GM06990 (cell line): ENCODE results near the gene AGXT.

Source experiments
- DNase-seq: peaks from one replicate; pipeline ENCODE4 v3.0.0-alpha.2; 2011; ENCODE audit not compliant: insufficient read length; ENCODE audit errors: extremely low read depth
- H3K27me3 ChIP-seq: replicated peaks from 2 replicates; pipeline ENCODE4 v1.6.0; 2011; ENCODE audit warnings: low read length; ENCODE audit not compliant: control insufficient read depth, insufficient read depth
- H3K36me3 ChIP-seq: 2 replicates; pipeline ENCODE4 v1.5.1; 2011; ENCODE audit warnings: low read length; ENCODE audit not compliant: control insufficient read depth, insufficient read depth
- H3K4me3 ChIP-seq: replicated peaks from 2 replicates; pipeline ENCODE4 v1.5.1; 2011; ENCODE audit warnings: low read depth, mild to moderate bottlenecking, control low read depth, low read length
- TF ChIP-seq, protein P1 (sequence below): IDR thresholded peaks from 2 replicates; pipeline ENCODE4 v1.5.1; 2011; ENCODE audit warnings: low read length, control low read depth, mild to moderate bottlenecking, inconsistent platforms; ENCODE audit not compliant: insufficient read depth, poor library complexity, severe bottlenecking

The AGXT gene

DNA sequence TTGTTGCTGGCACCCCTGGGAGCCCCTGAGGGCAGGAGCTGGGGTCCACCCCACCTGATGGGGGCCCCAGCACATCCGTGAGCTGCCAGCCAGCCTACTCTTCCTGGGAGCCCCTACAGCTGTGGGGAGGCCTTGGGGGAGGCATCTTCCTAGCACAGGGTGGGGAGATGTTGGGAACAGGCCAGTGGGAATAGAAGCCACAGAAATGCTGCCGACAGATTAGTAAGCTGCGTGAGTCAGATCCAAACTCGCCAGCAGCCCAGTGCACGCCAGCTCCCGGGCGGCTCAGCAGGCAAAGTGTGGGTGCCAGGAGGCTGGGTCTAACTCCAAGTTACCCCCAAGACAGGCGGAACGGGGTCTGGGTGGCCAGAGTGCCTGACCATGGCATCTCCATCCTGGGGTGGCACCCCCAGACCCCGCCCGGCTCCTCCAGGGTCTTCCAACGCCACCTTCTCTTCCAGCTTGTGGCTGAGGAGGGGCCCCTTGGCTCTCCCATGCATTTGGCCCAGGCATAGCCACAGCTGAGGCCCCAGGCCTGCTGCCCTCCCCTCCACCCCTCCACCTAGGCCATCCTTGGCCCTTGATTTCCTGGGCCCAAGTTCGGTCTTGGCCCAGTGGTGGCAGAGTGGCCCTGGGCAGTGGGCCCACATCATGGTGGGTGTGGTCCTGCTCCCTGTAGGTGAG is 52.8 kb downstream of the AGXT start:
- no peaks in the 10 kb centered on the region for H3K36me3 ChIP-seq
- TF ChIP-seq, protein P1, sequence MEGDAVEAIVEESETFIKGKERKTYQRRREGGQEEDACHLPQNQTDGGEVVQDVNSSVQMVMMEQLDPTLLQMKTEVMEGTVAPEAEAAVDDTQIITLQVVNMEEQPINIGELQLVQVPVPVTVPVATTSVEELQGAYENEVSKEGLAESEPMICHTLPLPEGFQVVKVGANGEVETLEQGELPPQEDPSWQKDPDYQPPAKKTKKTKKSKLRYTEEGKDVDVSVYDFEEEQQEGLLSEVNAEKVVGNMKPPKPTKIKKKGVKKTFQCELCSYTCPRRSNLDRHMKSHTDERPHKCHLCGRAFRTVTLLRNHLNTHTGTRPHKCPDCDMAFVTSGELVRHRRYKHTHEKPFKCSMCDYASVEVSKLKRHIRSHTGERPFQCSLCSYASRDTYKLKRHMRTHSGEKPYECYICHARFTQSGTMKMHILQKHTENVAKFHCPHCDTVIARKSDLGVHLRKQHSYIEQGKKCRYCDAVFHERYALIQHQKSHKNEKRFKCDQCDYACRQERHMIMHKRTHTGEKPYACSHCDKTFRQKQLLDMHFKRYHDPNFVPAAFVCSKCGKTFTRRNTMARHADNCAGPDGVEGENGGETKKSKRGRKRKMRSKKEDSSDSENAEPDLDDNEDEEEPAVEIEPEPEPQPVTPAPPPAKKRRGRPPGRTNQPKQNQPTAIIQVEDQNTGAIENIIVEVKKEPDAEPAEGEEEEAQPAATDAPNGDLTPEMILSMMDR = no peak
- H3K4me3 ChIP-seq = no peak overlapping the region
- no peak for DNase-seq
- H3K27me3 ChIP-seq = no peaks in the 10 kb centered on the region

DNA sequence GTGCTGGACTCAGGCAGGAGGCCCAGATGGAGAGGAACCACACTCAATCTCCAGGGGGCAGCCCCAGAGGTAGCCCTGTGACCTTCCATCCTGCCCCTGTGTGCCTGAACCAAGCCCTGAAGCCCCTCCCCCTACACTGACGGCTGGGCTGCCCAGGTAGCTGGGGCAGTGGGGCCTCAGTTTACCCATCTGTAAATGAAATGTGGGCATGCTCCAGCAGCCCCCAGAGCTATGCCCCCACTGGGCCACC is 53.3 kb downstream of the AGXT start:
- no peaks in the 10 kb centered on the region for H3K27me3 ChIP-seq
- DNase-seq = no peak
- H3K36me3 ChIP-seq = no peaks in the 10 kb centered on the region
- TF ChIP-seq, protein P1 = no peak
- no peak overlapping the region for H3K4me3 ChIP-seq

DNA sequence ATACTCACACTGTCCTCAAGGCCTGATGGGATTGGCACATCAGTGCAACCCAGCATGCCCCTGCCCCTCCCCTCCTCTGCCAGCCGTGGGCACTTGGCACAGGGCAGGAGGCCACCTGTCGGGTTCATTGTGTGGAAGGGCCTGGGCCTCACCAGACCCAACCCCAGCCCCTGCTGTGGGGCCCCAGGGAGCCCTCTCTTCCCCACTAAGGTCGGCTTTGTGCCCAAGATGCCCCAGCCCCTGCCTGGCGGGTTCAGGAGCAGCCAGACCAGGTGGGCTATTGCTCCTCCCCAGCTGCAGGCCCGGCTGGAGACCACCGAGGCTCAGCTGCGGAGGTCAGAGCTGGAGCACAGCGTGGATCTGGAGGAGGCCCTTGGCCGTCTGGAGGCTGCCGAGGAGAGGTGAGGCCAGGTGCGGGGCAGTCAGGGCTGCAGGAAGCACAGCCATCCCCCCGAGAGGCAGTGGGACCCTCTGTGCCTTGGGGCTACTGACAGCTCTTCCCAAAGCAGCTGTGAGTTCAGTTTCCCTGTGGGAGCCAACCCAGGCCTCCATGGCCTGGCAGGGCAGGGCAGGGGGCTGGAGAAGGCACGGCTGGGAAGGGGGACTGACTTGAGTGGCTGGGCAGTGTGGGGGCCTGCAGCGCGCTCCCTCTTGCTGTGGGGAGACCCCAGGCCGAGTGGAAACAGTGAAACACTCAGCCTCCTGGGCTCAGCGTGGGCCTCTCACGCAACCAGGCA is 53.8 kb downstream of the AGXT start:
- TF ChIP-seq, protein P1 = no peak
- Histone ChIP-seq H3K36me3 (no peaks in the 10 kb centered on the region), H3K27me3 (no peaks in the 10 kb centered on the region), H3K4me3 (no peak overlapping the region)
- no peak for DNase-seq

DNA sequence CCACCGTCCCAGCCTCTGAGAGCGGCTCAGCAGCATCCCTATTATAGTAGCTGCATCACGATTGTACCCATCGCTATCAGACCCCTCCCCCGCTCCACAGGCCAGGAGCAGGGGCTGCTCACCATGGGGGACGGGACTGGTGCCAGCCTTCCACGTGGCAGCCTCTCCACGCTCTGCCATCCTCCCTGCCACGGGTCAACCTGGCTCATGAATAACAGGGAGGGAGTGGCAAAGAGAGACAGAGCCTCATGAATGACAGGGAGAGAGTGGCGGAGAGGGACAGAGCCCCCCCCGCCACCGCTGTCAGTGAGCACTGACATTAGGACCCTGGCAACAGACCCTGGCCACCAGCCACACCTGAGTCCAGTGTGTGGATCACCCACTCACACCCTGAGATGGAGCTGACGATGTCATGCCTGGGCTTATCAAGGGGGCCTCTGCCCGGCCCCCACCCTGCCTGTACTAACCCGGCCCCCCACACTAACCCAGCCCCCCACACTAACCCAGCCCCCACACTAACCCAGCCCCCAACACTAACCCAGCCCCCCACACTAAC is 54.4 kb downstream of the AGXT start:
- TF ChIP-seq, protein P1 = no peak

DNA sequence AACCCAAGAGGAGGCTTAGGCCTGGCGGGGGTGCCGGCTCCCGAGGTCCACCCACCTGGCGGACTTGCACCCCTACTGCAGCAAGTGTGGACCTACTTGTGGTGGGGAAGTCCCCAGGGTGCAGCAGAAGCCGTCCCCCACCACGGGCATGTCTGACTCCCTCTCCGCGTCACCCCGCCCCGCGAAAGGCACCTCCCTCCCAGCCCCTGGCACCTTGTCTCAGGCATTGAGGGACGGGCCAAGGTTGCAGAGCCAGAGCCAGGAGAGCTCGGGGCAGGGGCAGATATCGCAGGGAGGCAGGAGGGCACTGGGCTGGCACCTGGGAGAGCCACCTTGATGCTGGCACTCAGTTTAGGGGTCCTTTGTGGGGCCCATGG is 56.6 kb downstream of the AGXT start:
- DNase-seq = peak; percentile 19
- TF ChIP-seq, protein P1 = no peak
- no peak overlapping the region for H3K4me3 ChIP-seq
- H3K27me3 ChIP-seq = no peaks in the 10 kb centered on the region
- H3K36me3 ChIP-seq = no peaks in the 10 kb centered on the region

More for the DNA sequence above, 54.4 kb downstream of the AGXT start:
- Histone ChIP-seq H3K4me3 (no peak overlapping the region), H3K36me3 (no peaks in the 10 kb centered on the region), H3K27me3 (no peaks in the 10 kb centered on the region)
- DNase-seq = no peak
